ENCODE data around the gene PLEKHJ1. TPM values are rescaled to one million over a fixed set of nuclear protein-coding genes. Genes with fewer than 3 reads are reported as not detected.

The PLEKHJ1 gene
- total and polyA plus RNA-seq, 9 of the 15 experiments (the other 6 are each of a cell fraction or from before 2014, with no cell fraction given): 1.5 to 188 (median 63.9) TPM

- FAIRE-seq (no peak), ATAC-seq (no peak), DNase-seq (ENCODE audit: extremely low read depth in 1 of 4, low spot score in 3 of 4) (no peak)
- intact Hi-C loops (cut with micrococcal nuclease): no loop called here
- TF ChIP-seq GATAD2A (IDR thresholded peaks at IDR 0.05) (no peak), ZBTB33 (CRISPR knock-in tag; IDR thresholded peaks at IDR 0.05) (peak; percentile 39; the same call in 1 of the 2 replicates), YBX1 (IDR thresholded peaks at IDR 0.05) (no peak)
- peaks cover 3% of the 10 kb centered on the region for H3K9me1 ChIP-seq (ENCODE audit: control insufficient read depth, insufficient read depth, low read length)
- BruUV-seq (replicated peaks): no TSS peak
- 96% methylated on average over 27 of the region's 37 CpGs for WGBS (ENCODE audit: insufficient coverage, low coverage, missing lambda C conversion rate)
- H3K4me3 ChIP-seq: no peak overlapping the region
- peaks cover 23% of the 10 kb centered on the region for H3K79me2 ChIP-seq (ENCODE audit: control insufficient read depth, insufficient read depth, low read length)
- ChIA-PET CTCF (ENCODE audit: low intra/inter-chr PET ratio) (no interaction called here), POLR2A (interaction anchor here (0.6 to 1.2 kb wide), 2 partner anchors 116 to 395 kb away, joined by 3 read pairs; no protein-coding TSS in a partner anchor)
- no peak overlapping the region for H3K4me2 ChIP-seq (ENCODE audit: insufficient read depth, low read length)
- H4K20me1 ChIP-seq (replicated peaks; ENCODE audit: control insufficient read depth, insufficient read depth, low read length): peaks cover 14% of the 10 kb centered on the region
- H3K9me3 ChIP-seq (replicated peaks; ENCODE audit: control insufficient read depth, insufficient read depth, low read depth, low read length): no peaks in the 10 kb centered on the region
- H3K4me1 ChIP-seq (replicated peaks in 1 of 2; ENCODE audit: control insufficient read depth in 2 of 2, insufficient read depth in 2 of 2, low read length in 2 of 2): peaks cover 0 to 60% of the 10 kb centered on the region in 2 experiments; a peak in 3 of 5 replicates
- H2AFZ ChIP-seq (ENCODE audit: low read depth, low read length): no peak overlapping the region
- H3K27me3 ChIP-seq (ENCODE audit: control insufficient read depth in 2 of 2, insufficient read depth in 2 of 2, low read length in 2 of 2): no peaks in the 10 kb centered on the region
- H3K36me3 ChIP-seq (ENCODE audit: control insufficient read depth, insufficient read depth, low read length): peaks cover 85% of the 10 kb centered on the region; the same call in 2 of the 3 replicates
- no peak overlapping the region for H3K9ac ChIP-seq (ENCODE audit: insufficient read depth in 1 of 2, low read depth in 2 of 2, low read length in 2 of 2)
- in situ Hi-C loops (cut with MboI): no loop called here
- no peak overlapping the region for H3K27ac ChIP-seq (ENCODE audit: extremely low read depth, low read depth, low read length)
Observed at GRCh38 chr19:2199861-2200623, 36.1 kb downstream of the PLEKHJ1 start.

All from K562 (cell line).